Testis (tissue), 5 donors: ENCODE results near the gene USP15. TPM values are rescaled to one million over a fixed set of nuclear protein-coding genes. Genes with fewer than 3 reads are reported as not detected.

Experiments used
- DNase-seq: peaks from one replicate; pipeline ENCODE4 v3.0.0-alpha.2; 2019
- H3K27ac ChIP-seq, 2 donors: fragments of 200-600 bp; sonication (generic); one replicate each; pipeline ENCODE4 v1.5.1; 2019
- H3K27me3 ChIP-seq: fragments of 200-600 bp; sonication (generic); one replicate; pipeline ENCODE4 v1.5.1; 2019
- H3K36me3 ChIP-seq: fragments of 200-600 bp; sonication (generic); one replicate; pipeline ENCODE4 v1.5.1; 2017; ENCODE audit warnings: low read depth; ENCODE audit errors: missing control alignments
- H3K4me1 ChIP-seq: fragments of 200-600 bp; sonication (generic); one replicate; pipeline ENCODE4 v1.5.1; 2019
- H3K4me3 ChIP-seq, 2 donors: fragments of 200-600 bp; sonication (generic); one replicate each; pipeline ENCODE4 v1.5.1; 2017 to 2019
- H3K9me3 ChIP-seq: fragments of 200-600 bp; sonication (generic); one replicate; pipeline ENCODE4 v1.5.1; 2017
- CTCF ChIP-seq, 3 experiments: fragments of 450-650 bp in 2 of 3; fragments of 200-600 bp in 1 of 3; sonication (generic) in 1 of 3; IDR thresholded peaks; one replicate each; pipeline ENCODE4 v1.5.1; 2016 to 2019; ENCODE audit warnings: antibody characterized with exemption in 3 of 3, mild to moderate bottlenecking in 2 of 3, moderate library complexity in 1 of 3
- POLR2A ChIP-seq: fragments of 450-650 bp; IDR thresholded peaks from one replicate; pipeline ENCODE4 v1.6.1; 2017; ENCODE audit warnings: antibody characterized with exemption, mild to moderate bottlenecking, moderate library complexity
- WGBS, 2 donors: methylation state at CpG; one replicate each; pipeline ENCODE4 v1.1.5; 2018; 5-methylcytosine and 5-hydroxymethylcytosine counted together
- intact Hi-C: fragments of 100-400 bp; cut with DNase I; formaldehyde crosslinking; loops from one replicate; pipeline ENCODE4 v1.15.1; 2023; ENCODE audit warnings: low total_unique reads
- long read RNA-seq, 2 donors: transcript quantifications; one replicate each; lab custom pipeline, GENCODE V29; 2026
- polyA plus RNA-seq: library from polyadenylated mRNA; stranded (reverse); fragments of 350-450 nt; fragmentation: Illumina TruSeq; extraction: RNeasy Lipid Tissue Mini Kit (QIAGEN cat#74804); gene quantifications from one replicate; pipeline ENCODE4 v1.2.3, GENCODE V29; 2014; ENCODE audit warnings: low read depth, low replicate concordance; ENCODE audit not compliant: insufficient read depth
- total RNA-seq, 2 donors: library from RNA; depleted of rRNA; stranded (reverse); fragments of >200 nt; gene quantifications; one replicate each; pipeline ENCODE4 v1.2.3, GENCODE V29; 2016

Gene USP15
- 100 to 1,000 TPM; 128 to 146 TPM for total RNA-seq
- 66.1 TPM for polyA plus RNA-seq
- long read RNA-seq, donor 1, full-length matches to known transcripts = 10 of 10 reads
- long read RNA-seq, donor 1, partial matches to known transcripts = 0 of 10 reads
- long read RNA-seq, donor 1, other reads (novel, unspliced or antisense) = 0 of 10 reads
- long read RNA-seq, donor 2, partial matches to known transcripts = 0 of 7 reads
- long read RNA-seq, donor 2, other reads (novel, unspliced or antisense) = 0 of 7 reads

GRCh38 chr12:62259993-62260732, at the start of gene USP15:
TSS of gene USP15 (plus strand) at chr12:62260404. CDS start at chr12:62260415, 11 bp downstream.
- Histone ChIP-seq H3K9me3 (no peaks in the 10 kb centered on the region), H3K27ac (peak within 1 kb of the TSS; percentile 96 to 98), H3K27me3 (no peaks in the 10 kb centered on the region), H3K4me1 (peaks cover 22% of the 10 kb centered on the region), H3K4me3 (peak within 1 kb of the TSS; percentile 90 to 100), H3K36me3 (no peaks in the 10 kb centered on the region)
- 0% methylated on average over 36 to 61 of the region's 61 CpGs for WGBS, 2 donors
- TF ChIP-seq CTCF (IDR thresholded peaks at IDR 0.05) (peak; percentile 56 to 71 (median 59)), POLR2A (peak; percentile 76)
- DNase-seq = peak; percentile 96
- intact Hi-C loops = no loop called here

- Histone ChIP-seq H3K27ac (no peak overlapping the region), H3K9me3 (no peaks in the 10 kb centered on the region), H3K36me3 (no peaks in the 10 kb centered on the region), H3K4me3 (no peak overlapping the region), H3K27me3 (no peaks in the 10 kb centered on the region), H3K4me1 (no peaks in the 10 kb centered on the region)
- peak; percentile 65 for DNase-seq
- no peak for TF ChIP-seq POLR2A
- peak; percentile 66 to 85 (median 76) for TF ChIP-seq CTCF (IDR thresholded peaks at IDR 0.05)
- WGBS, 2 donors = 26 to 32% methylated on average over 7 of the region's 7 CpGs
- intact Hi-C loops = no loop called here
These were observed 49.8 kb upstream of the USP15 start for GRCh38 chr12:62210422-62210821.

GRCh38 chr12:62211510-62211909, 48.7 kb upstream of the USP15 start:
- H3K36me3 ChIP-seq = no peaks in the 10 kb centered on the region
- no peaks in the 10 kb centered on the region for H3K4me1 ChIP-seq
- no peaks in the 10 kb centered on the region for H3K9me3 ChIP-seq
- no peak for DNase-seq
- no peak overlapping the region for H3K4me3 ChIP-seq
- no peak overlapping the region for H3K27ac ChIP-seq
- TF ChIP-seq CTCF (IDR thresholded peaks at IDR 0.05) (no peak), POLR2A (no peak)
- no peaks in the 10 kb centered on the region for H3K27me3 ChIP-seq
- 94 to 95% methylated on average over 4 of the region's 4 CpGs for WGBS, 2 donors
- intact Hi-C loops = no loop called here

GRCh38 chr12:62214846-62215245, 45.4 kb upstream of the USP15 start:
- H3K9me3 ChIP-seq = no peaks in the 10 kb centered on the region
- no peak for DNase-seq
- no peaks in the 10 kb centered on the region for H3K27me3 ChIP-seq
- no peaks in the 10 kb centered on the region for H3K4me1 ChIP-seq
- H3K27ac ChIP-seq = no peak overlapping the region
- H3K4me3 ChIP-seq = no peak overlapping the region
- intact Hi-C loops = no loop called here
- TF ChIP-seq CTCF (IDR thresholded peaks at IDR 0.05) = no peak
- TF ChIP-seq POLR2A = no peak
- H3K36me3 ChIP-seq = no peaks in the 10 kb centered on the region
